ENCODE results near the gene SGSM2. TPM values are rescaled to one million over a fixed set of nuclear protein-coding genes. Genes with fewer than 3 reads are reported as not detected.

SGSM2 gene
- total and polyA plus RNA-seq, 4 donors: 5.5 to 17.5 (median 12.4) TPM

DNA sequence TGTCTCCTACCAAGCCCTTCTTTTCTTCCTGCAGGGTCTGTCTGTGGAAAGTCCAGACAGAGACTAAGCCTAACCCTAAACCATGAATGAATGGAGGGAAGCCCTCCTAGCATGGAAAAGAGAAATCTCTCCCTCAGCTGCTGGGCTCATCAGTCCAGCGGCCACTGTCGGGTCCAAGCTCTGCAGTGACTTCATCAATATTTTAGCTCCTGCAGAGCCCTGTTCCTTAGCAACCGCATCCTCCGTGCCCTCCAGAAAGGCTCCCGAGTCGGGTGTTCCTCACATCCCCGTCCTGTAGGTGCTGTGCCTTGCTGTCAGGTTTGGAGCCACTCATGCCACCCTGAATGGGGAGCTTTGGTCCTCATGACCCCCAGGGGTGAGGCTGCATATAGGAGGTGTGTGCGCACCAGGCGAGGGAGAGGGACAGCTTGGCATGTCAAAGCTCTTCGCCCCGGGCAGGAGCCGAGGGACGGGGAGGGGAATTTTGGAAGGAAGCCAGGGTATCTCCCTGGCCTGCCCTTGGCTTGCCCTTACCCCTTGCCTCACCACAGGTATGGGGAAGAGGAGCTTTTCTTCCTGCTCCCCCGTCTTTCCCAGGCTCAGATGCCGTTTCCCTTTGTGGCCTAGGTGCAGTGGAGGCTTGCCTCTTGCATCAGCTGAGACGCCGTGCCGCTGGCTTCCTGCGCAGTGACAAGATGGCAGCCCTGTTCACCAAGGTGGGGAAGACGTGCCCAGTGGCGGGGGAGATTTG, 23.9 kb downstream of the SGSM2 start:
- H3K27me3 ChIP-seq (ENCODE audit: control insufficient read depth in 4 of 4, insufficient read depth in 4 of 4, low read length in 3 of 4): no peaks in the 10 kb centered on the region
- DNase-seq (ENCODE audit: low spot score): no peak
- TF ChIP-seq RXRA (IDR thresholded peaks at IDR 0.05) (no peak), RAD21 (IDR thresholded peaks at IDR 0.05) (no peak), NR2F2 (IDR thresholded peaks at IDR 0.05) (no peak), HNF4A (conservative IDR thresholded peaks at IDR 0.05) (no peak), JUND (IDR thresholded peaks at IDR 0.05) (no peak), FOXA1 (IDR thresholded peaks at IDR 0.05) (no peak), TAF1 (conservative IDR thresholded peaks at IDR 0.05) (no peak), SP1 (IDR thresholded peaks at IDR 0.05) (no peak), YY1 (IDR thresholded peaks at IDR 0.05) (no peak), EGR1 (IDR thresholded peaks at IDR 0.05; ENCODE audit: low read depth in 2 of 2) (no peak), HNF4G (IDR thresholded peaks at IDR 0.05) (no peak)
- TF ChIP-seq, protein P1, sequence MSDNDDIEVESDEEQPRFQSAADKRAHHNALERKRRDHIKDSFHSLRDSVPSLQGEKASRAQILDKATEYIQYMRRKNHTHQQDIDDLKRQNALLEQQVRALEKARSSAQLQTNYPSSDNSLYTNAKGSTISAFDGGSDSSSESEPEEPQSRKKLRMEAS (IDR thresholded peaks at IDR 0.05): no peak
- TF ChIP-seq, protein P2, sequence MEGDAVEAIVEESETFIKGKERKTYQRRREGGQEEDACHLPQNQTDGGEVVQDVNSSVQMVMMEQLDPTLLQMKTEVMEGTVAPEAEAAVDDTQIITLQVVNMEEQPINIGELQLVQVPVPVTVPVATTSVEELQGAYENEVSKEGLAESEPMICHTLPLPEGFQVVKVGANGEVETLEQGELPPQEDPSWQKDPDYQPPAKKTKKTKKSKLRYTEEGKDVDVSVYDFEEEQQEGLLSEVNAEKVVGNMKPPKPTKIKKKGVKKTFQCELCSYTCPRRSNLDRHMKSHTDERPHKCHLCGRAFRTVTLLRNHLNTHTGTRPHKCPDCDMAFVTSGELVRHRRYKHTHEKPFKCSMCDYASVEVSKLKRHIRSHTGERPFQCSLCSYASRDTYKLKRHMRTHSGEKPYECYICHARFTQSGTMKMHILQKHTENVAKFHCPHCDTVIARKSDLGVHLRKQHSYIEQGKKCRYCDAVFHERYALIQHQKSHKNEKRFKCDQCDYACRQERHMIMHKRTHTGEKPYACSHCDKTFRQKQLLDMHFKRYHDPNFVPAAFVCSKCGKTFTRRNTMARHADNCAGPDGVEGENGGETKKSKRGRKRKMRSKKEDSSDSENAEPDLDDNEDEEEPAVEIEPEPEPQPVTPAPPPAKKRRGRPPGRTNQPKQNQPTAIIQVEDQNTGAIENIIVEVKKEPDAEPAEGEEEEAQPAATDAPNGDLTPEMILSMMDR (IDR thresholded peaks at IDR 0.05; ENCODE audit: low read depth, low read length, missing input control): no peak
- TF ChIP-seq, protein P3, sequence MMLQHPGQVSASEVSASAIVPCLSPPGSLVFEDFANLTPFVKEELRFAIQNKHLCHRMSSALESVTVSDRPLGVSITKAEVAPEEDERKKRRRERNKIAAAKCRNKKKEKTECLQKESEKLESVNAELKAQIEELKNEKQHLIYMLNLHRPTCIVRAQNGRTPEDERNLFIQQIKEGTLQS (IDR thresholded peaks at IDR 0.05): no peak
- H3K27ac ChIP-seq (ENCODE audit: low read depth in 1 of 2, low read length in 2 of 2): no peak overlapping the region
- peaks cover 0 to 25% (median 3%) of the 10 kb centered on the region in 4 donors for H3K36me3 ChIP-seq (ENCODE audit: control insufficient read depth in 4 of 4, insufficient read depth in 3 of 4, low read depth in 1 of 4, low read length in 3 of 4)
- WGBS: 88% methylated on average over 21 of the region's 21 CpGs
- H3K9me3 ChIP-seq (ENCODE audit: control insufficient read depth in 4 of 4, low read length in 3 of 4): no peaks in the 10 kb centered on the region
- H3K9ac ChIP-seq (ENCODE audit: low read depth in 1 of 2, low read length in 2 of 2): no peak overlapping the region
- no peaks in the 10 kb centered on the region for H3K4me1 ChIP-seq (ENCODE audit: control insufficient read depth in 4 of 4, insufficient read depth in 4 of 4, low read length in 3 of 4)
- no peak overlapping the region for H3K4me3 ChIP-seq (ENCODE audit: low read depth in 1 of 3, low read length in 3 of 3)

DNA sequence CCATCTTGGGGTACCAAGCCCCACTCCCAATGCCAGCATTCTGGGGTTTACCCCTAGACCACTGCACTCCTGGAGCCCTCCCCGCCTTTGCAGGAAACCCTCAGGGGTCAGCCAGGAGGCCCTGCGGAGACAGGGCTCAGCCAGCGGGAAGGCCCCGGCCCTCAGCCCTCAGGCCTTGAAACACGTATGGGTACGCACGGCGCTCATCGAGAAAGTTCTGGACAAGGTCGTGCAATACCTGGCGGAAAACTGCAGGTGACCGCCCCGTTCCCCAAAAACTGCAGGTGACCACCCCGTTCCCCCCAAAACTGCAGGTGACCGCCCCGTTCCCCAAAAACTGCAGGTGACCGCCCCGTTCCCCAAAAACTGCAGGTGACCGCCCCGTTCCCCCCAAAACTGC, 24.7 kb downstream of the SGSM2 start:
- no peak for DNase-seq (ENCODE audit: low spot score)
- Histone ChIP-seq H3K9ac (ENCODE audit: low read depth in 1 of 2, low read length in 2 of 2) (no peak overlapping the region), H3K4me1 (ENCODE audit: control insufficient read depth in 4 of 4, insufficient read depth in 4 of 4, low read length in 3 of 4) (no peaks in the 10 kb centered on the region), H3K9me3 (ENCODE audit: control insufficient read depth in 4 of 4, low read length in 3 of 4) (no peaks in the 10 kb centered on the region), H3K36me3 (ENCODE audit: control insufficient read depth in 4 of 4, insufficient read depth in 3 of 4, low read depth in 1 of 4, low read length in 3 of 4) (peaks cover 0 to 30% (median 4%) of the 10 kb centered on the region in 4 donors), H3K4me3 (ENCODE audit: low read depth in 1 of 3, low read length in 3 of 3) (no peak overlapping the region), H3K27me3 (ENCODE audit: control insufficient read depth in 4 of 4, insufficient read depth in 4 of 4, low read length in 3 of 4) (no peaks in the 10 kb centered on the region), H3K27ac (ENCODE audit: low read depth in 1 of 2, low read length in 2 of 2) (no peak overlapping the region)
- 98% methylated on average over 20 of the region's 20 CpGs for WGBS
- TF ChIP-seq HNF4A (conservative IDR thresholded peaks at IDR 0.05) (no peak), GABPA (IDR thresholded peaks at IDR 0.05 in 1 of 2, conservative IDR thresholded peaks at IDR 0.05 in 1 of 2) (no peak), TAF1 (conservative IDR thresholded peaks at IDR 0.05) (no peak), NR2F2 (IDR thresholded peaks at IDR 0.05) (no peak)

DNA sequence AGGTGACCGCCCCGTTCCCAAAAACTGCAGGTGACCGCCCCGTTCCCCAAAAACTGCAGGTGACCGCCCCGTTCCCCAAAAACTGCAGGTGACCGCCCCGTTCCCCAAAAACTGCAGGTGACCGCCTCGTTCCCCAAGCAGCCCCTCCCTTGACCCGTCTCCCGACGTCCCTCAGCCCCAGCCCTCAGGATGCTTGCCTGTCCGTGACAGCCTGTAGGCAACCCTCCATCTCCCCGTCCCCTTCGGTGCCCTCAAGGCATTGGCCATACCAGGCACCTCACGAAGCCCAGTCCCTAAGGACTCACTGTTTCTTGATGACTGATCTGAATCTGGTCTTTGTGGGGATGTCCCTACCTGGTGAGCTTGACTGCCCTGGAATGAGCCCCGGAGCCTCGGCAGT, 25.1 kb downstream of the SGSM2 start:
- peaks cover 0 to 30% (median 4%) of the 10 kb centered on the region in 4 donors for H3K36me3 ChIP-seq (ENCODE audit: control insufficient read depth in 4 of 4, insufficient read depth in 3 of 4, low read depth in 1 of 4, low read length in 3 of 4)
- H3K9ac ChIP-seq (ENCODE audit: low read depth in 1 of 2, low read length in 2 of 2): no peak overlapping the region
- WGBS: 98% methylated on average over 19 of the region's 19 CpGs
- no peak for DNase-seq (ENCODE audit: low spot score)
- no peak overlapping the region for H3K4me3 ChIP-seq (ENCODE audit: low read depth in 1 of 3, low read length in 3 of 3)
- no peak overlapping the region for H3K27ac ChIP-seq (ENCODE audit: low read depth in 1 of 2, low read length in 2 of 2)
- H3K9me3 ChIP-seq (ENCODE audit: control insufficient read depth in 4 of 4, low read length in 3 of 4): no peaks in the 10 kb centered on the region
- H3K27me3 ChIP-seq (ENCODE audit: control insufficient read depth in 4 of 4, insufficient read depth in 4 of 4, low read length in 3 of 4): no peaks in the 10 kb centered on the region
- no peaks in the 10 kb centered on the region for H3K4me1 ChIP-seq (ENCODE audit: control insufficient read depth in 4 of 4, insufficient read depth in 4 of 4, low read length in 3 of 4)
- TF ChIP-seq, protein P2 (IDR thresholded peaks at IDR 0.05; ENCODE audit: low read depth, low read length, missing input control): no peak
- TF ChIP-seq NR2F2 (IDR thresholded peaks at IDR 0.05) (no peak), HNF4A (conservative IDR thresholded peaks at IDR 0.05) (no peak), TAF1 (conservative IDR thresholded peaks at IDR 0.05) (no peak), RAD21 (IDR thresholded peaks at IDR 0.05) (no peak), FOXA2 (IDR thresholded peaks at IDR 0.05) (no peak), YY1 (IDR thresholded peaks at IDR 0.05) (no peak)
- TF ChIP-seq, protein P1 (IDR thresholded peaks at IDR 0.05): no peak
- TF ChIP-seq, protein P4, sequence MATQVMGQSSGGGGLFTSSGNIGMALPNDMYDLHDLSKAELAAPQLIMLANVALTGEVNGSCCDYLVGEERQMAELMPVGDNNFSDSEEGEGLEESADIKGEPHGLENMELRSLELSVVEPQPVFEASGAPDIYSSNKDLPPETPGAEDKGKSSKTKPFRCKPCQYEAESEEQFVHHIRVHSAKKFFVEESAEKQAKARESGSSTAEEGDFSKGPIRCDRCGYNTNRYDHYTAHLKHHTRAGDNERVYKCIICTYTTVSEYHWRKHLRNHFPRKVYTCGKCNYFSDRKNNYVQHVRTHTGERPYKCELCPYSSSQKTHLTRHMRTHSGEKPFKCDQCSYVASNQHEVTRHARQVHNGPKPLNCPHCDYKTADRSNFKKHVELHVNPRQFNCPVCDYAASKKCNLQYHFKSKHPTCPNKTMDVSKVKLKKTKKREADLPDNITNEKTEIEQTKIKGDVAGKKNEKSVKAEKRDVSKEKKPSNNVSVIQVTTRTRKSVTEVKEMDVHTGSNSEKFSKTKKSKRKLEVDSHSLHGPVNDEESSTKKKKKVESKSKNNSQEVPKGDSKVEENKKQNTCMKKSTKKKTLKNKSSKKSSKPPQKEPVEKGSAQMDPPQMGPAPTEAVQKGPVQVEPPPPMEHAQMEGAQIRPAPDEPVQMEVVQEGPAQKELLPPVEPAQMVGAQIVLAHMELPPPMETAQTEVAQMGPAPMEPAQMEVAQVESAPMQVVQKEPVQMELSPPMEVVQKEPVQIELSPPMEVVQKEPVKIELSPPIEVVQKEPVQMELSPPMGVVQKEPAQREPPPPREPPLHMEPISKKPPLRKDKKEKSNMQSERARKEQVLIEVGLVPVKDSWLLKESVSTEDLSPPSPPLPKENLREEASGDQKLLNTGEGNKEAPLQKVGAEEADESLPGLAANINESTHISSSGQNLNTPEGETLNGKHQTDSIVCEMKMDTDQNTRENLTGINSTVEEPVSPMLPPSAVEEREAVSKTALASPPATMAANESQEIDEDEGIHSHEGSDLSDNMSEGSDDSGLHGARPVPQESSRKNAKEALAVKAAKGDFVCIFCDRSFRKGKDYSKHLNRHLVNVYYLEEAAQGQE (IDR thresholded peaks at IDR 0.05): no peak

All from liver (tissue), 9 donors.